H1 (cell line): Measurements from ENCODE around the gene FLT1. TPM values are rescaled to one million over a fixed set of nuclear protein-coding genes. Genes with fewer than 3 reads are reported as not detected.

Source experiments
- CTCF ChIA-PET: fragments of 300-600 bp; sonication (Branson Sonifier 250); formaldehyde crosslinking; loops from one replicate; lab custom pipeline; 2021; ENCODE audit not compliant: partially characterized antibody; lab: Charles Lee
- POLR2A ChIA-PET: fragments of 300-600 bp; sonication (Branson Sonifier 250); formaldehyde crosslinking; loops from one replicate; lab custom pipeline; 2021; ENCODE audit warnings: inconsistent platforms; ENCODE audit not compliant: partially characterized antibody; lab: Charles Lee
- DNase-seq, 2 experiments: peaks; one replicate each; pipeline versions ENCODE4 v3.0.0 to v3.0.0-alpha.2; 2010 to 2022; ENCODE audit warnings: low spot score in 2 of 2, low read depth in 1 of 2, mixed read lengths in 1 of 2
- FAIRE-seq: peaks from 2 replicates; lab custom pipeline; 2011; peaks lifted over from hg19 to GRCh38; lab: Jason Lieb, UNC
- H2AFZ ChIP-seq: 2 replicates; pipeline ENCODE4 v1.8.1; 2012; ENCODE audit warnings: low read length, inconsistent platforms
- H2AK5ac ChIP-seq: 2 replicates; pipeline ENCODE4 v1.6.1; 2013; ENCODE audit warnings: low read depth, low read length
- H2BK120ac ChIP-seq: replicated peaks from 2 replicates; pipeline ENCODE3; 2013; ENCODE audit warnings: low read depth, low read length, inconsistent platforms
- H2BK12ac ChIP-seq: 2 replicates; pipeline ENCODE4 v1.6.1; 2013; ENCODE audit warnings: low read depth, low read length
- H2BK15ac ChIP-seq: 2 replicates; pipeline ENCODE4 v1.6.1; 2013; ENCODE audit warnings: low read length
- H2BK20ac ChIP-seq: 2 replicates; pipeline ENCODE4 v1.6.1; 2013; ENCODE audit warnings: low read length
- H2BK5ac ChIP-seq: 2 replicates; pipeline ENCODE4 v1.6.1; 2013; ENCODE audit warnings: low read depth, low read length
- H3K14ac ChIP-seq: 2 replicates; pipeline ENCODE4 v1.6.1; 2013; ENCODE audit warnings: inconsistent platforms; ENCODE audit not compliant: insufficient read length
- H3K18ac ChIP-seq: 2 replicates; pipeline ENCODE4 v1.6.1; 2013; ENCODE audit warnings: low read length; ENCODE audit errors: extremely low read depth
- H3K23ac ChIP-seq: 2 replicates; pipeline ENCODE4 v1.6.1; 2013; ENCODE audit warnings: inconsistent platforms; ENCODE audit not compliant: insufficient read length
- H3K23me2 ChIP-seq: 2 replicates; pipeline ENCODE4 v1.6.1; 2013; ENCODE audit warnings: low read depth, low read length
- H3K27ac ChIP-seq: 2 replicates; pipeline ENCODE4 v1.6.1; 2011; ENCODE audit warnings: low read depth, low read length, inconsistent platforms
- H3K27me3 ChIP-seq, 4 experiments: replicated peaks in 1 of 4; 1 replicate in 1 of 4; 2 replicates in 3 of 4; pipeline versions ENCODE4 v1.6.1 to v1.8.1; 2011 to 2013; ENCODE audit warnings: low read length in 3 of 4, mild to moderate bottlenecking in 3 of 4, inconsistent platforms in 2 of 4, mixed read lengths in 2 of 4, moderate library complexity in 1 of 4; ENCODE audit not compliant: control insufficient read depth in 3 of 4, insufficient read depth in 3 of 4; ENCODE audit errors: extremely low read depth in 1 of 4
- H3K36me3 ChIP-seq, 4 experiments: 2 replicates each; pipeline versions ENCODE4 v1.6.1 to v1.8.1; 2011 to 2013; ENCODE audit warnings: mild to moderate bottlenecking in 4 of 4, low read length in 3 of 4, moderate library complexity in 2 of 4, control low read depth in 1 of 4, inconsistent platforms in 1 of 4; ENCODE audit not compliant: insufficient read depth in 4 of 4, control insufficient read depth in 2 of 4
- H3K4ac ChIP-seq: replicated peaks from 2 replicates; pipeline ENCODE3; 2013; ENCODE audit warnings: low read length, low read depth, mixed read lengths, inconsistent platforms; ENCODE audit not compliant: insufficient read length
- H3K4me1 ChIP-seq, 4 experiments: replicated peaks in 1 of 4; 1 replicate in 1 of 4; 2 replicates in 3 of 4; pipeline versions ENCODE4 v1.6.1 to v1.8.1; 2011 to 2013; ENCODE audit warnings: low read length in 3 of 4, inconsistent platforms in 2 of 4, mixed read lengths in 1 of 4; ENCODE audit not compliant: insufficient read depth in 4 of 4, control insufficient read depth in 3 of 4
- H3K4me2 ChIP-seq, 2 experiments: 2 replicates each; pipeline versions ENCODE4 v1.6.1 to v1.8.1; 2011 to 2013; ENCODE audit warnings: low read depth in 2 of 2, low read length in 2 of 2, control low read depth in 1 of 2, inconsistent platforms in 1 of 2, mild to moderate bottlenecking in 1 of 2; ENCODE audit not compliant: insufficient read depth in 1 of 2
- H3K4me3 ChIP-seq, 4 experiments: fragments of 200-600, 300-600 bp in 1 of 4; sonication (generic), shearing (Covaris generic), sonication (Bioruptor Twin) in 1 of 4; 2 replicates each; pipeline versions ENCODE4 v1.5.1 to v1.8.1; 2011 to 2016; ENCODE audit warnings: low read length in 4 of 4, low read depth in 3 of 4, control low read depth in 2 of 4, inconsistent platforms in 2 of 4, mild to moderate bottlenecking in 2 of 4, mixed read lengths in 1 of 4, moderate library complexity in 1 of 4; ENCODE audit not compliant: insufficient read depth in 2 of 4; ENCODE audit errors: extremely low read depth in 1 of 4
- H3K56ac ChIP-seq: replicated peaks from 2 replicates; pipeline ENCODE3; 2013; ENCODE audit warnings: low read depth, mild to moderate bottlenecking, mixed read lengths, low read length, inconsistent platforms; ENCODE audit not compliant: insufficient read length
- H3K79me1 ChIP-seq: 2 replicates; pipeline ENCODE4 v1.6.1; 2013; ENCODE audit warnings: low read depth, low read length, control low read depth
- H3K79me2 ChIP-seq, 2 experiments: 2 replicates each; pipeline versions ENCODE4 v1.6.1 to v1.8.1; 2012 to 2013; ENCODE audit warnings: low read length in 2 of 2, mild to moderate bottlenecking in 2 of 2, inconsistent platforms in 1 of 2; ENCODE audit not compliant: insufficient read depth in 2 of 2, control insufficient read depth in 1 of 2
- H3K9ac ChIP-seq, 4 experiments: replicated peaks in 1 of 4; 1 replicate in 1 of 4; 2 replicates in 3 of 4; pipeline versions ENCODE4 v1.6.1 to v1.8.1; 2011 to 2013; ENCODE audit warnings: low read depth in 3 of 4, low read length in 3 of 4, control low read depth in 2 of 4, mild to moderate bottlenecking in 2 of 4, moderate library complexity in 2 of 4, inconsistent platforms in 1 of 4; ENCODE audit errors: extremely low read depth in 1 of 4
- H3K9me3 ChIP-seq, 2 experiments: 2 replicates each; pipeline versions ENCODE4 v1.6.1 to v1.8.1; 2012 to 2013; ENCODE audit warnings: mild to moderate bottlenecking in 2 of 2, moderate library complexity in 2 of 2, control low read depth in 1 of 2, inconsistent platforms in 1 of 2, low read depth in 1 of 2, low read length in 1 of 2, mixed read lengths in 1 of 2; ENCODE audit not compliant: insufficient read depth in 2 of 2
- H4K20me1 ChIP-seq, 2 experiments: replicated peaks in 1 of 2; 2 replicates each; pipeline versions ENCODE3 to v1.8.1; 2011 to 2013; ENCODE audit warnings: inconsistent platforms in 2 of 2, low read length in 2 of 2, mild to moderate bottlenecking in 1 of 2; ENCODE audit not compliant: insufficient read depth in 2 of 2, control insufficient read depth in 1 of 2
- H4K5ac ChIP-seq: 2 replicates; pipeline ENCODE4 v1.6.1; 2013; ENCODE audit warnings: low read length, low read depth, mixed read lengths, inconsistent platforms; ENCODE audit not compliant: insufficient read length
- H4K8ac ChIP-seq: 2 replicates; pipeline ENCODE4 v1.8.0; 2013; ENCODE audit warnings: mild to moderate bottlenecking, moderate library complexity, low read length, inconsistent platforms; ENCODE audit not compliant: insufficient read depth; ENCODE audit errors: extremely low read depth
- H4K91ac ChIP-seq: replicated peaks from 2 replicates; pipeline ENCODE3; 2013; ENCODE audit warnings: low read length, mixed read lengths, inconsistent platforms; ENCODE audit not compliant: insufficient read length
- ASH2L ChIP-seq: fragments of 200-600, 300-600 bp; sonication (generic); IDR thresholded peaks from one replicate; pipeline ENCODE4 v1.7.1; 2017; ENCODE audit warnings: low read length
- RAD21 ChIP-seq, 2 experiments: IDR thresholded peaks in 1 of 2; conservative IDR thresholded peaks in 1 of 2; 2 replicates each; pipeline ENCODE4 v1.6.1; 2011; ENCODE audit warnings: low read depth in 2 of 2, low read length in 2 of 2, improper control_type of control experiment in 1 of 2, inconsistent platforms in 1 of 2, mild to moderate bottlenecking in 1 of 2, moderate library complexity in 1 of 2
- RXRA ChIP-seq: IDR thresholded peaks from 2 replicates; pipeline ENCODE4 v1.6.1; 2011; ENCODE audit warnings: low read depth, mild to moderate bottlenecking, low read length, moderate library complexity; ENCODE audit not compliant: insufficient read depth
- SUZ12 ChIP-seq: fragments of 200-600 bp; sonication (generic); IDR thresholded peaks from 2 replicates; pipeline ENCODE4 v1.6.1; 2012; ENCODE audit warnings: mild to moderate bottlenecking, inconsistent platforms, low read length, moderate library complexity, mixed read lengths
- TAF1 ChIP-seq: IDR thresholded peaks from 2 replicates; pipeline ENCODE4 v1.6.1; 2011; ENCODE audit warnings: mild to moderate bottlenecking, low read depth, low read length
- WGBS, 2 experiments: shearing (Covaris generic) in 1 of 2; methylation state at CpG; one replicate each; pipeline versions ENCODE4 v1.1.6 to v1.1.7; 2013 to 2015; ENCODE audit warnings: low lambda C conversion rate in 2 of 2, mixed read lengths in 2 of 2, inconsistent platforms in 1 of 2, low coverage in 1 of 2, missing lambda C conversion rate in 1 of 2; ENCODE audit not compliant: insufficient replicate concordance in 2 of 2, insufficient coverage in 1 of 2, insufficient read length in 1 of 2; ENCODE audit errors: extremely low coverage in 1 of 2, missing lambda C conversion rate in 1 of 2; 5-methylcytosine and 5-hydroxymethylcytosine counted together
- polyA plus RNA-seq, 7 experiments: library from polyadenylated mRNA; depleted of rRNA in 3 of 7; stranded (reverse) in 5 of 7; unstranded in 2 of 7; fragments of >200 nt in 5 of 7; fragments of 200-250 nt in 2 of 7; gene quantifications; 1 replicate in 5 of 7; 2 replicates in 1 of 7; 4 replicates in 1 of 7; pipeline versions ENCODE4 v1.2.1 to v1.2.3, GENCODE V29; 2011 to 2013; ENCODE audit warnings: missing spikeins in 2 of 7, mixed read lengths in 2 of 7
- total RNA-seq: library from RNA; stranded (reverse); fragmentation: NEBNext Ultra II Directional; extraction: Animal tissue kit (Norgen Biotek cat#: 25700); gene quantifications from 2 replicates; pipeline ENCODE4 v1.2.1, GENCODE V29; 2021

Gene FLT1
- total and polyA plus RNA-seq, 2 of the 8 experiments (the other 6 are each of a cell fraction or from before 2014, with no cell fraction given), result 19.7 to 90.2 TPM

DNA sequence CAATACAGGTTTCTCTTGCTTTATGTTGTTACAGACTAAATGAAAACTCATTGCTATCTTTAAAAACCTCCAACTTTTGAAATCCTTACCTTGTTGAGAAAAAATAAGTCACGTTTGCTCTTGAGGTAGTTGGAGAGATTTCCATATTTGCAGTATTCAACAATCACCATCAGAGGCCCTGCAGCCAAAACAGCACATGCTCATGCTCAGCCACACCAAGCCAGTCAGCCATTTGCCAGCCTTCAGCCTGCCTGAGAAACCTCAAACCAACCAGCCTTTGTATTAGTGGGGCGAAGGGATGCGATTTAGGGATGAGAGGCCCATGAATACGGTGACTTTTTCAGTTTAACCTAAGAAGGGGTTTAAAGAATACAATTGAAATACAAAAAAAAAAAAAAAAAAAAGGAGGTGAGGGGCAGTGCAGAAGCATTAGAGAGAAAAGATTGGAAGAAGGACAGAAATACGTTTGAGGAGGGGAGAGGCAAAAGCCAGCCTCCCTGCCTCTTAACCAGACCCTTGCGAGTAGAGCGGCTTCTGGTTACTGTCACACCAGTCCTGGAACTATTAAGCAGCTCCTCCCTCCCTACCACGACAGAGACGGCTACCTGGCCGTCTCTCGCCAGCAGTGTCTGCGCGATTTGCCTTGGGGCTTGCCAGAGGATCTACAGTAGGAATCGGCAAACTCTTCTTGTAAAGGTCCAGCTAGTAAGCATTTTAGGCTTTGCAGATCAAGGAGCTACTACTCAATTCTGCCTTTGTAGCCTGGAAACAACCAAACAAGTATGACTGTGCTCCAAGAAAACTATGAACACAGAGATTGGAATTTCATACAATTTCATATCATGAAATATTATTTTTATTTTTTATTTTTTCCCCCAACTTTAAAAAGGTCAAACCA, 167.3 kb downstream of the FLT1 start:
- no peak overlapping the region for H4K8ac ChIP-seq
- no peak overlapping the region for H4K91ac ChIP-seq
- H3K36me3 ChIP-seq, result peaks cover 0 to 6% (median 2%) of the 10 kb centered on the region in 4 experiments; a peak in 4 of 8 replicates
- H3K9me3 ChIP-seq, result no peaks in the 10 kb centered on the region
- WGBS, 2 experiments, result 95% methylated on average over 14 of the region's 14 CpGs; no CpG with 5 or more reads in 1 of the 2 experiments
- H3K79me1 ChIP-seq, result 0 out of 2 replicates have a peak, but pooled peaks cover 2% of the 10 kb centered on the region
- no peaks in the 10 kb centered on the region for H4K20me1 ChIP-seq
- H2BK15ac ChIP-seq, result no peak overlapping the region
- H3K4me3 ChIP-seq, result no peak overlapping the region
- no peak overlapping the region for H3K4me2 ChIP-seq
- TF ChIP-seq RAD21 (IDR thresholded peaks at IDR 0.05 in 1 of 2, conservative IDR thresholded peaks at IDR 0.05 in 1 of 2; ENCODE audit: low read depth in 2 of 2, low read length in 2 of 2), result no peak
- no peak for TF ChIP-seq SUZ12
- no peak for TF ChIP-seq TAF1
- no peak for TF ChIP-seq RXRA
- TF ChIP-seq ASH2L, result no peak
- no peak overlapping the region for H3K4ac ChIP-seq
- H3K56ac ChIP-seq, result no peak overlapping the region
- no peak overlapping the region for H3K27ac ChIP-seq
- DNase-seq (no peak), FAIRE-seq (no peak)
- CTCF ChIA-PET, result interaction anchor here (1.1 to 2.3 kb wide), 4 partner anchors 8 to 309 kb away, joined by 3 to 6 read pairs (median 4); no protein-coding TSS in a partner anchor
- H3K18ac ChIP-seq, result no peak overlapping the region
- no peak overlapping the region for H3K23ac ChIP-seq
- H3K23me2 ChIP-seq, result no peaks in the 10 kb centered on the region
- H2BK120ac ChIP-seq, result no peak overlapping the region
- no peak overlapping the region for H3K9ac ChIP-seq
- H3K4me1 ChIP-seq, result no peaks in the 10 kb centered on the region
- H3K27me3 ChIP-seq, result no peaks in the 10 kb centered on the region
- no peak overlapping the region for H2BK20ac ChIP-seq
- POLR2A ChIA-PET, result no interaction called here
- H2AFZ ChIP-seq, result no peak overlapping the region
- H4K5ac ChIP-seq, result no peak overlapping the region
- no peak overlapping the region for H3K14ac ChIP-seq
- no peak overlapping the region for H2BK12ac ChIP-seq
- no peak overlapping the region; the same call in 1 of the 2 replicates for H2BK5ac ChIP-seq
- H3K79me2 ChIP-seq, result no peaks in the 10 kb centered on the region
- H2AK5ac ChIP-seq, result no peak overlapping the region
